IMR-90 (cell line): ENCODE data around the gene TBC1D10A. TPM values are rescaled to one million over a fixed set of nuclear protein-coding genes. Genes with fewer than 3 reads are reported as not detected.

Source experiments
- ATAC-seq: fragments of 200-7000 bp; cut with Tn5 transposase; 2 replicates; pipeline ENCODE4 v1.9.1; 2020; ENCODE audit warnings: low read depth, mild to moderate bottlenecking, moderate library complexity
- BruUV-seq: library from RNA; stranded (reverse); fragments of 400-500 nt; replicated peaks from 2 replicates; lab custom pipeline; 2021; lab: Mats Ljungman, UMichigan
- CTCF ChIA-PET: fragments of 300-600 bp; formaldehyde crosslinking; extraction: SDS; loops from one replicate; lab custom pipeline; 2021; ENCODE audit warnings: antibody characterized with exemption; lab: Yijun Ruan, JAX
- POLR2A ChIA-PET: fragments of 300-600 bp; sonication (Branson Sonifier 250); formaldehyde crosslinking; loops from one replicate; lab custom pipeline; 2022; ENCODE audit warnings: antibody characterized with exemption; ENCODE audit not compliant: unreplicated experiment; lab: Charles Lee
- DNase-seq: peaks from one replicate; pipeline ENCODE4 v3.0.0; 2013
- H2AFZ ChIP-seq: replicated peaks from 2 replicates; pipeline ENCODE3; 2013; ENCODE audit warnings: low read length, mild to moderate bottlenecking; ENCODE audit not compliant: poor library complexity
- H2AK5ac ChIP-seq: 2 replicates; pipeline ENCODE4 v1.6.1; 2013; ENCODE audit warnings: low read depth, low read length, inconsistent platforms
- H2AK9ac ChIP-seq: replicated peaks from 2 replicates; pipeline ENCODE3; 2013; ENCODE audit warnings: mild to moderate bottlenecking, low read depth, low read length, moderate library complexity; ENCODE audit not compliant: poor library complexity
- H2BK120ac ChIP-seq: 2 replicates; pipeline ENCODE4 v1.6.1; 2013; ENCODE audit warnings: low read depth, low read length, inconsistent platforms
- H2BK15ac ChIP-seq: 3 replicates; pipeline ENCODE4 v1.6.1; 2013; ENCODE audit warnings: low read depth, low read length, inconsistent platforms
- H2BK20ac ChIP-seq: 2 replicates; pipeline ENCODE4 v1.6.1; 2013; ENCODE audit warnings: low read depth, mild to moderate bottlenecking, inconsistent platforms, low read length, moderate library complexity
- H2BK5ac ChIP-seq: 2 replicates; pipeline ENCODE4 v1.6.1; 2013; ENCODE audit warnings: mild to moderate bottlenecking, low read depth, low read length, inconsistent platforms; ENCODE audit not compliant: poor library complexity, severe bottlenecking
- H3K14ac ChIP-seq: replicated peaks from 2 replicates; pipeline ENCODE4 v1.6.1; 2013; ENCODE audit warnings: low read depth, low read length, inconsistent platforms
- H3K18ac ChIP-seq: 2 replicates; pipeline ENCODE4 v1.6.1; 2013; ENCODE audit warnings: low read depth, low read length, control low read depth
- H3K23ac ChIP-seq: 2 replicates; pipeline ENCODE4 v1.6.1; 2013; ENCODE audit warnings: low read depth, low read length, inconsistent platforms
- H3K27ac ChIP-seq: 2 replicates; pipeline ENCODE4 v1.5.1; 2013; ENCODE audit warnings: mild to moderate bottlenecking, control low read depth, low read length; ENCODE audit not compliant: insufficient read depth
- H3K27me3 ChIP-seq: 2 replicates; pipeline ENCODE4 v1.6.1; 2013; ENCODE audit warnings: low read length; ENCODE audit not compliant: control insufficient read depth, insufficient read depth
- H3K36me3 ChIP-seq: 2 replicates; pipeline ENCODE4 v1.6.1; 2013; ENCODE audit warnings: low read length, mixed read lengths; ENCODE audit not compliant: control insufficient read depth, insufficient read depth
- H3K4ac ChIP-seq: 2 replicates; pipeline ENCODE4 v1.6.1; 2013; ENCODE audit warnings: low read depth, low read length, inconsistent platforms
- H3K4me1 ChIP-seq: 2 replicates; pipeline ENCODE4 v1.6.1; 2013; ENCODE audit warnings: low read length, mixed read lengths; ENCODE audit not compliant: control insufficient read depth, insufficient read depth
- H3K4me2 ChIP-seq: 2 replicates; pipeline ENCODE4 v1.6.1; 2013; ENCODE audit warnings: low read depth, mild to moderate bottlenecking, control low read depth, low read length, moderate library complexity
- H3K4me3 ChIP-seq: 2 replicates; pipeline ENCODE4 v1.5.1; 2013; ENCODE audit warnings: low read depth, mild to moderate bottlenecking, control low read depth, low read length, moderate library complexity; ENCODE audit not compliant: insufficient read depth
- H3K56ac ChIP-seq: 2 replicates; pipeline ENCODE4 v1.6.1; 2013; ENCODE audit warnings: low read length, inconsistent platforms; ENCODE audit not compliant: insufficient read depth; ENCODE audit errors: extremely low read depth
- H3K79me1 ChIP-seq, 2 experiments: 2 replicates each; pipeline ENCODE4 v1.6.1; 2013; ENCODE audit warnings: low read length in 2 of 2, inconsistent platforms in 1 of 2, low read depth in 1 of 2
- H3K9ac ChIP-seq: 2 replicates; pipeline ENCODE4 v1.6.1; 2013; ENCODE audit warnings: low read depth, low read length, control low read depth
- H3K9me1 ChIP-seq: 2 replicates; pipeline ENCODE4 v1.6.1; 2013; ENCODE audit warnings: low read length, inconsistent platforms; ENCODE audit not compliant: insufficient read depth
- H3K9me3 ChIP-seq: 2 replicates; pipeline ENCODE4 v1.6.1; 2013; ENCODE audit warnings: low read length; ENCODE audit not compliant: control insufficient read depth, insufficient read depth
- H4K20me1 ChIP-seq: 2 replicates; pipeline ENCODE4 v1.6.1; 2013; ENCODE audit warnings: low read length, inconsistent platforms; ENCODE audit not compliant: insufficient read depth
- H4K5ac ChIP-seq: 2 replicates; pipeline ENCODE4 v1.6.1; 2013; ENCODE audit warnings: mild to moderate bottlenecking, low read depth, low read length, control low read depth
- H4K8ac ChIP-seq, 2 experiments: 2 replicates each; pipeline ENCODE4 v1.6.1; 2013; ENCODE audit warnings: low read depth in 2 of 2, low read length in 2 of 2, control low read depth in 1 of 2, inconsistent platforms in 1 of 2
- H4K91ac ChIP-seq: 2 replicates; pipeline ENCODE4 v1.6.1; 2013; ENCODE audit warnings: low read depth, low read length, inconsistent platforms; ENCODE audit not compliant: insufficient read depth
- BHLHE40 ChIP-seq: fragments of 150-350 bp; IDR thresholded peaks from 2 replicates; pipeline ENCODE4 v1.6.1; 2016; ENCODE audit warnings: mild to moderate bottlenecking, low read depth, low read length
- CEBPB ChIP-seq: IDR thresholded peaks from 2 replicates; pipeline ENCODE4 v1.6.1; 2012; ENCODE audit warnings: low read depth, low read length, improper control_type of control experiment
- CHD1 ChIP-seq: IDR thresholded peaks from 2 replicates; pipeline ENCODE4 v1.6.1; 2012; ENCODE audit warnings: low read depth, low read length, improper control_type of control experiment
- FOS ChIP-seq: fragments of 150-350 bp; IDR thresholded peaks from 2 replicates; pipeline ENCODE4 v1.6.1; 2016; ENCODE audit warnings: low read depth, low read length
- MAFK ChIP-seq: IDR thresholded peaks from 2 replicates; pipeline ENCODE4 v1.6.1; 2012; ENCODE audit warnings: low read depth, low read length, improper control_type of control experiment
- MAZ ChIP-seq: IDR thresholded peaks from 2 replicates; pipeline ENCODE4 v1.6.1; 2012; ENCODE audit warnings: low read depth, mild to moderate bottlenecking, low read length, improper control_type of control experiment, moderate library complexity, borderline replicate concordance
- MXI1 ChIP-seq: IDR thresholded peaks from 2 replicates; pipeline ENCODE4 v1.6.1; 2012; ENCODE audit warnings: low read depth, mild to moderate bottlenecking, low read length, moderate library complexity, borderline replicate concordance
- NFE2L2 ChIP-seq: fragments of 150-350 bp; IDR thresholded peaks from 2 replicates; pipeline ENCODE4 v1.6.1; 2016; ENCODE audit warnings: low read depth, mild to moderate bottlenecking, low read length
- POLR2A ChIP-seq: IDR thresholded peaks from 2 replicates; pipeline ENCODE4 v1.6.1; 2012; ENCODE audit warnings: mild to moderate bottlenecking, low read depth, low read length
- RFX5 ChIP-seq: IDR thresholded peaks from 2 replicates; pipeline ENCODE4 v1.8.0; 2012; ENCODE audit warnings: low read depth, mild to moderate bottlenecking, low read length, moderate library complexity
- SMC3 ChIP-seq: fragments of 150-350 bp; IDR thresholded peaks from 2 replicates; pipeline ENCODE4 v1.6.1; 2016; ENCODE audit warnings: low read depth, mild to moderate bottlenecking, antibody characterized with exemption, low read length, moderate library complexity
- WGBS, 2 experiments: methylation state at CpG; one replicate each; pipeline versions ENCODE4 v1.1.5 to v1.1.7; 2013; ENCODE audit warnings: missing lambda C conversion rate in 2 of 2; ENCODE audit not compliant: insufficient read length in 1 of 2; ENCODE audit errors: extremely low coverage in 2 of 2; 5-methylcytosine and 5-hydroxymethylcytosine counted together
- dilution Hi-C: fragments of 300-500 bp; cut with HindIII; formaldehyde crosslinking; loops from one replicate; pipeline ENCODE4 v1.14.3; 2018; ENCODE audit warnings: low sequenced_read_pairs; ENCODE audit not compliant: unreplicated experiment
- in situ Hi-C: fragments of 300-500 bp; cut with MboI; formaldehyde crosslinking; loops from 3 replicates; pipeline ENCODE4 v1.14.3; 2019; ENCODE audit warnings: low sequenced_read_pairs, inconsistent platforms, mixed read lengths
- intact Hi-C: fragments of 100-400 bp; cut with micrococcal nuclease; formaldehyde crosslinking; loops from 2 replicates; pipeline ENCODE4 v1.10.0; 2022
- polyA plus RNA-seq, 3 experiments: library from polyadenylated mRNA; depleted of rRNA; stranded (reverse); fragments of >200 nt; gene quantifications; 2 replicates each; pipeline ENCODE4 v1.2.3, GENCODE V29; 2012; ENCODE audit warnings: low replicate concordance in 1 of 3
- total RNA-seq: library from RNA; depleted of rRNA; stranded (reverse); fragments of >200 nt; gene quantifications from 2 replicates; pipeline ENCODE4 v1.2.3, GENCODE V29; 2012
- TF ChIP-seq, protein P1 (sequence below): conservative IDR thresholded peaks from 2 replicates; pipeline ENCODE4 v1.5.1; 2012; ENCODE audit warnings: mild to moderate bottlenecking, low read depth, low read length, improper control_type of control experiment
- TF ChIP-seq, protein P2 (sequence below): fragments of 150-350 bp; IDR thresholded peaks from 2 replicates; pipeline ENCODE4 v1.6.1; 2016; ENCODE audit warnings: low read depth, mild to moderate bottlenecking, low read length, moderate library complexity, borderline replicate concordance

TBC1D10A gene
- total and polyA plus RNA-seq, 2 of the 4 experiments (the other 2 are of a cell fraction) = 16.3 to 33.1 TPM

DNA sequence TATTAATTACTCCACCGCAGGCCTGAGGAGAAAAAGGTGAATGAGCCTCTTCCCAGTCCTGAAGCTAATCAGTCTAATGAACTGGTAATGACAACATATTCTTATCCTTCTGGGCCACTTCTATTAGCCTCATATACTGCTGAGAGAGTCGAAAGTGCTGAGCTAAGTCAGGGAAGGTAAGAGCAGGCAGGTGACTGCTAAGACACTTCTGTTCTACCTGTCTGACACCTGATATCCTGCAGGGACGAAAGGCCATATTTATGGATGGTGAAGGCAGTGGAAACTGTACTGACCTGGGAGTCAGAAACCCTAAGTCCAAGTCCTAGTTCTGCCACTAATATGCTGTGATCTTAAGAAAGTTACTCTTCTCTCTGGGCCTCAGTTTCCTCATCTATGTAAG lies 3.5 kb downstream of the TBC1D10A start:
- Histone ChIP-seq H4K8ac (no peak overlapping the region), H3K4me2 (no peak overlapping the region), H3K27ac (no peak overlapping the region), H4K91ac (no peak overlapping the region), H3K4ac (no peak overlapping the region), H2BK15ac (no peak overlapping the region), H3K27me3 (no peaks in the 10 kb centered on the region), H3K4me3 (no peak overlapping the region), H3K56ac (no peak overlapping the region), H4K20me1 (peaks cover 65% of the 10 kb centered on the region), H3K14ac (no peak overlapping the region), H3K18ac (no peak overlapping the region), H3K23ac (no peak overlapping the region), H3K9me3 (no peaks in the 10 kb centered on the region), H3K4me1 (peaks cover 25% of the 10 kb centered on the region), H2BK20ac (no peak overlapping the region), H2BK5ac (no peak overlapping the region), H3K9me1 (peaks cover 48% of the 10 kb centered on the region), H2AK5ac (no peak overlapping the region), H4K5ac (no peak overlapping the region), H3K36me3 (peaks cover 15% of the 10 kb centered on the region), H2BK120ac (no peak overlapping the region), H3K9ac (no peak overlapping the region), H2AK9ac (no peak overlapping the region), H3K79me1 (peaks cover 36 to 81% of the 10 kb centered on the region in 2 experiments), H2AFZ (no peak overlapping the region)
- WGBS, 2 experiments = no CpG with 5 or more reads among the region's 3 CpGs
- intact Hi-C loops (no loop called here), dilution Hi-C loops (no loop called here), in situ Hi-C loops (no loop called here)
- ATAC-seq = no peak
- DNase-seq = no peak
- TF ChIP-seq BHLHE40 = no peak
- TF ChIP-seq, protein P1, sequence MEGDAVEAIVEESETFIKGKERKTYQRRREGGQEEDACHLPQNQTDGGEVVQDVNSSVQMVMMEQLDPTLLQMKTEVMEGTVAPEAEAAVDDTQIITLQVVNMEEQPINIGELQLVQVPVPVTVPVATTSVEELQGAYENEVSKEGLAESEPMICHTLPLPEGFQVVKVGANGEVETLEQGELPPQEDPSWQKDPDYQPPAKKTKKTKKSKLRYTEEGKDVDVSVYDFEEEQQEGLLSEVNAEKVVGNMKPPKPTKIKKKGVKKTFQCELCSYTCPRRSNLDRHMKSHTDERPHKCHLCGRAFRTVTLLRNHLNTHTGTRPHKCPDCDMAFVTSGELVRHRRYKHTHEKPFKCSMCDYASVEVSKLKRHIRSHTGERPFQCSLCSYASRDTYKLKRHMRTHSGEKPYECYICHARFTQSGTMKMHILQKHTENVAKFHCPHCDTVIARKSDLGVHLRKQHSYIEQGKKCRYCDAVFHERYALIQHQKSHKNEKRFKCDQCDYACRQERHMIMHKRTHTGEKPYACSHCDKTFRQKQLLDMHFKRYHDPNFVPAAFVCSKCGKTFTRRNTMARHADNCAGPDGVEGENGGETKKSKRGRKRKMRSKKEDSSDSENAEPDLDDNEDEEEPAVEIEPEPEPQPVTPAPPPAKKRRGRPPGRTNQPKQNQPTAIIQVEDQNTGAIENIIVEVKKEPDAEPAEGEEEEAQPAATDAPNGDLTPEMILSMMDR = no peak
- TF ChIP-seq SMC3 = no peak
- TF ChIP-seq NFE2L2 = no peak
- TF ChIP-seq POLR2A = no peak
- TF ChIP-seq CEBPB = no peak
- no peak for TF ChIP-seq CHD1
- TF ChIP-seq RFX5 = no peak
- TF ChIP-seq MXI1 = no peak
- TF ChIP-seq MAFK = no peak
- no peak for TF ChIP-seq MAZ
- TF ChIP-seq, protein P2, sequence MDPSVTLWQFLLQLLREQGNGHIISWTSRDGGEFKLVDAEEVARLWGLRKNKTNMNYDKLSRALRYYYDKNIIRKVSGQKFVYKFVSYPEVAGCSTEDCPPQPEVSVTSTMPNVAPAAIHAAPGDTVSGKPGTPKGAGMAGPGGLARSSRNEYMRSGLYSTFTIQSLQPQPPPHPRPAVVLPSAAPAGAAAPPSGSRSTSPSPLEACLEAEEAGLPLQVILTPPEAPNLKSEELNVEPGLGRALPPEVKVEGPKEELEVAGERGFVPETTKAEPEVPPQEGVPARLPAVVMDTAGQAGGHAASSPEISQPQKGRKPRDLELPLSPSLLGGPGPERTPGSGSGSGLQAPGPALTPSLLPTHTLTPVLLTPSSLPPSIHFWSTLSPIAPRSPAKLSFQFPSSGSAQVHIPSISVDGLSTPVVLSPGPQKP = no peak
- TF ChIP-seq FOS = no peak
- ChIA-PET POLR2A (interaction anchor here (0.6 kb wide), 1 partner anchor 155 kb away, joined by 4 read pairs; no protein-coding TSS in a partner anchor), CTCF (interaction anchor here (0.6 kb wide), 1 partner anchor 23 kb away, joined by 3 read pairs; no protein-coding TSS in a partner anchor)
- BruUV-seq = no TSS peak
